ENCODE results near the gene FAM3D.

GRCh38 chr3:58608648-58609047 is 57.9 kb downstream of the FAM3D start:
- no peak for TF ChIP-seq EP300 (IDR thresholded peaks at IDR 0.05; ENCODE audit: borderline replicate concordance in 1 of 2, control insufficient read depth in 1 of 2, low read depth in 2 of 2, low read length in 2 of 2)
- no peak for TF ChIP-seq SMC3 (IDR thresholded peaks at IDR 0.05; ENCODE audit: borderline replicate concordance, low read length)
- no peak for TF ChIP-seq HSF1 (IDR thresholded peaks at IDR 0.05; ENCODE audit: low read depth, low read length)
- no peak for TF ChIP-seq POLR2A (IDR thresholded peaks at IDR 0.05; ENCODE audit: low read depth, low read length)
- no peak for TF ChIP-seq CREB1 (IDR thresholded peaks at IDR 0.05; ENCODE audit: low read depth)
- TF ChIP-seq BRCA1 (IDR thresholded peaks at IDR 0.05; ENCODE audit: low read depth, low read length), result no peak
- no peak for TF ChIP-seq CTCF (IDR thresholded peaks at IDR 0.05 in 2 of 3, conservative IDR thresholded peaks at IDR 0.05 in 1 of 3; ENCODE audit: control insufficient read depth in 2 of 3, extremely low read depth in 1 of 3, insufficient read depth in 1 of 3, low read depth in 3 of 3, low read length in 3 of 3)
- TF ChIP-seq BHLHE40 (IDR thresholded peaks at IDR 0.05; ENCODE audit: borderline replicate concordance in 1 of 2, low read depth in 2 of 2, low read length in 1 of 2), result no peak
- no peak for TF ChIP-seq EZH2 (IDR thresholded peaks at IDR 0.05; ENCODE audit: borderline replicate concordance, control insufficient read depth, low read depth, low read length)
- TF ChIP-seq PAX8 (IDR thresholded peaks at IDR 0.05), result no peak
- no peak for TF ChIP-seq REST (IDR thresholded peaks at IDR 0.05; ENCODE audit: low read depth, low read length)
- TF ChIP-seq HDAC6 (IDR thresholded peaks at IDR 0.05; ENCODE audit: unreplicated experiment), result no peak
